PC-3 (cell line): ENCODE measurements around the gene AGAP1. TPM values are rescaled to one million over a fixed set of nuclear protein-coding genes. Genes with fewer than 3 reads are reported as not detected.

Experiments
- ATAC-seq: fragments of 200-7000 bp; cut with Tn5 transposase; 2 replicates; pipeline ENCODE4 v1.9.1; 2020; ENCODE audit warnings: mild to moderate bottlenecking, moderate library complexity
- BruUV-seq: library from RNA; stranded (reverse); fragments of 400-500 nt; replicated peaks from 2 replicates; lab custom pipeline; 2021; lab: Mats Ljungman, UMichigan
- CTCF ChIA-PET: fragments of 300-600 bp; sonication (Branson Sonifier 250); formaldehyde crosslinking; loops from one replicate; lab custom pipeline; 2022; ENCODE audit warnings: antibody characterized with exemption; lab: Charles Lee
- POLR2A ChIA-PET: fragments of 300-600 bp; sonication (Branson Sonifier 250); formaldehyde crosslinking; loops from one replicate; lab custom pipeline; 2022; ENCODE audit warnings: antibody characterized with exemption; ENCODE audit not compliant: unreplicated experiment; lab: Charles Lee
- DNase-seq: peaks from one replicate; pipeline ENCODE4 v3.0.0-alpha.2; 2015
- H2AFZ ChIP-seq: fragments of 300-600 bp; sonication (generic); 2 replicates; pipeline ENCODE4 v1.6.0; 2016; ENCODE audit warnings: antibody characterized with exemption, low read length
- H3F3A ChIP-seq: fragments of 300-600 bp; sonication (generic); one replicate; pipeline ENCODE4 v1.6.0; 2017; ENCODE audit warnings: antibody characterized with exemption, low read length, control low read depth, mild to moderate bottlenecking; ENCODE audit not compliant: unreplicated experiment
- H3K27ac ChIP-seq: fragments of 300-600 bp; sonication (generic); 2 replicates; pipeline ENCODE4 v1.5.1; 2016; ENCODE audit warnings: mild to moderate bottlenecking, low read length
- H3K27me3 ChIP-seq: fragments of 300-600 bp; sonication (generic); 2 replicates; pipeline ENCODE4 v1.6.1; 2016; ENCODE audit warnings: low read length, mixed read lengths
- H3K36me3 ChIP-seq: fragments of 300-600 bp; sonication (generic); 2 replicates; pipeline ENCODE4 v1.6.1; 2016; ENCODE audit warnings: low read depth, mixed run types, low read length, mixed read lengths
- H3K4me1 ChIP-seq: fragments of 300-600 bp; sonication (generic); 2 replicates; pipeline ENCODE4 v1.5.1; 2016; ENCODE audit warnings: low read length; ENCODE audit not compliant: insufficient read depth
- H3K4me2 ChIP-seq: fragments of 300-600 bp; sonication (generic); 2 replicates; pipeline ENCODE4 v1.6.0; 2016; ENCODE audit warnings: low read length
- H3K4me3 ChIP-seq: fragments of 300-600 bp; sonication (generic); 2 replicates; pipeline ENCODE4 v1.5.1; 2016; ENCODE audit warnings: mild to moderate bottlenecking, low read length, mixed read lengths
- H3K79me2 ChIP-seq: fragments of 300-600 bp; sonication (generic); 2 replicates; pipeline ENCODE4 v1.6.1; 2017; ENCODE audit warnings: low read length, mixed read lengths
- H3K9ac ChIP-seq: fragments of 300-600 bp; sonication (generic); 2 replicates; pipeline ENCODE4 v1.6.0; 2016; ENCODE audit warnings: mild to moderate bottlenecking, low read length
- H3K9me2 ChIP-seq: fragments of 300-600 bp; sonication (generic); replicated peaks from 2 replicates; pipeline ENCODE4 v1.6.1; 2016; ENCODE audit warnings: mixed run types, low read length, mixed read lengths
- H3K9me3 ChIP-seq: fragments of 300-600 bp; sonication (generic); 2 replicates; pipeline ENCODE4 v1.6.1; 2016; ENCODE audit warnings: low read length, mixed read lengths
- H4K20me1 ChIP-seq: fragments of 300-600 bp; sonication (generic); 2 replicates; pipeline ENCODE4 v1.6.1; 2016; ENCODE audit warnings: low read length, mixed read lengths
- EZH2 ChIP-seq: fragments of 300-600 bp; sonication (generic); IDR thresholded peaks from one replicate; pipeline ENCODE4 v1.6.1; 2017; ENCODE audit warnings: antibody characterized with exemption, mild to moderate bottlenecking, low read length; ENCODE audit not compliant: unreplicated experiment
- EZH2phosphoT487 ChIP-seq: fragments of 300-600 bp; sonication (generic); IDR thresholded peaks from 2 replicates; pipeline ENCODE4 v1.6.1; 2018; ENCODE audit warnings: mild to moderate bottlenecking, antibody characterized with exemption, low read length, borderline replicate concordance
- intact Hi-C: fragments of 100-400 bp; cut with micrococcal nuclease; formaldehyde crosslinking; loops from 2 replicates; pipeline ENCODE4 v1.9.0; 2023
- total RNA-seq: library from RNA; depleted of rRNA; stranded (reverse); fragments of >200 nt; gene quantifications from 2 replicates; pipeline ENCODE4 v1.2.3, GENCODE V29; 2014
- TF ChIP-seq, protein P1 (sequence below): fragments of 300-600 bp; sonication (generic); conservative IDR thresholded peaks from 2 replicates; pipeline ENCODE4 v1.5.1; 2017; ENCODE audit warnings: antibody characterized with exemption, low read depth, mild to moderate bottlenecking, low read length

Gene AGAP1
- total RNA-seq, 1 experiment from 2014 or later: 31.0 TPM

DNA sequence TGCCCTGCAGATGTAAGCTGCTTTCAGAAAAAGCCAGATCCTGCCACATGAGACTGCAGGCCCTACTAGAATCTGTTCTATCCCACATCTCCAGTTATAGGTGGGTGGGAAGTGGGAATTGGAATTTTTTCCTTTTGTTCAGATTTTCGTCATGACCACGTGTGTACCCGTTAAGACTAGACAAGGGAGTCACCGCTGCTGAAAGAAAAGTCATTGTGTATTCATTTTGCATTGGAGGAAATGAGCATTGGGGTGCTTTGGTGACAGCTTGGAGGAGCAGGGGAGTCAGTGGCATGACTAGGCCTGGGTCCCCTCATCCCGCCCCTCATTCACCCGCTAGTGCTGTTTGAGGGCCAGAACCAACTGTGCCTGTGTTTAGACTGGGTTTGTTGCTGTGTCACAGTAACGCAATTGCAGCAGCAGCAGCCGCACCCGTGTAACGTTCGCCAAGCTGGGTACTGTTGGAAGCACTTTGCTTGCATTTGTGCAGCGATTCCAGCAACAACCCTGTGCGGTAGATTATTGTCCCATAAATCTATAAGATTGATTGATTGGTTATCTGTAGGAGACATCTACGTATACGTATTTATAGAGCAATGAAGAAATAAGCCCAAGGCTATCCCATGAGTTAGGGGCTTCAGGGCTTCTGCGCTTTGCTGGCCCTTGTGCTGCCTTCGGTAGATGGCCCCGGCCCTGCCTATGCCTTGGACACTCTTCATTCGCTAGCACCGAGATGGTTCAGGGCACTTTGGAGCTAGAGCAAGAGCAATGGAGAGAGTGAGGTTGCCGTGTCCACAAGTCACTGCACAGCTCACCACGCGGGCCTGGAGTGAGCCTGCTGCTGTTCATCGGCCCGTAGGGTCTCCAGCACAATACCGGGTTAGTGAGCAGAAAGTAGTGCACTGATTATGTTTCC is 194.9 kb downstream of the AGAP1 start:
- Histone ChIP-seq H3K9ac (no peak overlapping the region), H3F3A (no peaks in the 10 kb centered on the region), H3K9me3 (no peaks in the 10 kb centered on the region), H3K27ac (no peak overlapping the region), H3K9me2 (no peaks in the 10 kb centered on the region), H2AFZ (no peak overlapping the region), H3K4me1 (no peaks in the 10 kb centered on the region), H3K4me3 (no peak overlapping the region), H3K27me3 (no peaks in the 10 kb centered on the region), H4K20me1 (peaks cover 16% of the 10 kb centered on the region; the same call in 1 of the 2 replicates), H3K79me2 (peaks cover 95% of the 10 kb centered on the region), H3K36me3 (no peaks in the 10 kb centered on the region), H3K4me2 (no peak overlapping the region)
- no peak for ATAC-seq
- DNase-seq: no peak
- intact Hi-C loops: no loop called here
- CTCF ChIA-PET: interaction anchor here (0.6 kb wide), 1 partner anchor 42 kb away, joined by 4 read pairs; no protein-coding TSS in a partner anchor
- TF ChIP-seq EZH2phosphoT487 (no peak), EZH2 (no peak)
- TF ChIP-seq, protein P1, sequence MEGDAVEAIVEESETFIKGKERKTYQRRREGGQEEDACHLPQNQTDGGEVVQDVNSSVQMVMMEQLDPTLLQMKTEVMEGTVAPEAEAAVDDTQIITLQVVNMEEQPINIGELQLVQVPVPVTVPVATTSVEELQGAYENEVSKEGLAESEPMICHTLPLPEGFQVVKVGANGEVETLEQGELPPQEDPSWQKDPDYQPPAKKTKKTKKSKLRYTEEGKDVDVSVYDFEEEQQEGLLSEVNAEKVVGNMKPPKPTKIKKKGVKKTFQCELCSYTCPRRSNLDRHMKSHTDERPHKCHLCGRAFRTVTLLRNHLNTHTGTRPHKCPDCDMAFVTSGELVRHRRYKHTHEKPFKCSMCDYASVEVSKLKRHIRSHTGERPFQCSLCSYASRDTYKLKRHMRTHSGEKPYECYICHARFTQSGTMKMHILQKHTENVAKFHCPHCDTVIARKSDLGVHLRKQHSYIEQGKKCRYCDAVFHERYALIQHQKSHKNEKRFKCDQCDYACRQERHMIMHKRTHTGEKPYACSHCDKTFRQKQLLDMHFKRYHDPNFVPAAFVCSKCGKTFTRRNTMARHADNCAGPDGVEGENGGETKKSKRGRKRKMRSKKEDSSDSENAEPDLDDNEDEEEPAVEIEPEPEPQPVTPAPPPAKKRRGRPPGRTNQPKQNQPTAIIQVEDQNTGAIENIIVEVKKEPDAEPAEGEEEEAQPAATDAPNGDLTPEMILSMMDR: no peak
- no TSS peak for BruUV-seq
- POLR2A ChIA-PET: no interaction called here

DNA sequence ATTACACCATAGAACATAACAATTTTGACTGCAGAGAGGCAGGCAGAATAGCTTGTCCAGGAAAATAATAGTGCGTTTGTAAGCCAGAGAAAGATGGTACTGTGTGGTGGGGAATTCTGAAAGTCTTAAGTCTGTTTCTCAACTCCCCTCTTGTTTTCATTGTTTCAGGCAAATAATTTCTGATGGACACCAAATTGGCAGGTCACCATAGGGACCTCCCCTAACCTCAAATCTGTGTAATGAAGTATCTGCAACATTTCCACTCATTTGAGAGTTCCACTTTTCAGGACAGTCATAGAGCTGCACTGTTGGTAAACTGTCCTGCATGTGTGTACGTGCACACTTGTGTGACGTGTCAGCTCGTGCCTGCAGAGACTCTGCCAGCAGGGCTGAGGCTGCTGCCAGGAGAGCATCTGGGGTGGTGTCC is 195.6 kb downstream of the AGAP1 start:
- intact Hi-C loops: no loop called here
- Histone ChIP-seq H3K4me3 (no peak overlapping the region), H3K27ac (no peak overlapping the region), H3K27me3 (no peaks in the 10 kb centered on the region), H3F3A (no peaks in the 10 kb centered on the region), H3K79me2 (peaks cover 95% of the 10 kb centered on the region), H3K4me1 (no peaks in the 10 kb centered on the region), H2AFZ (no peak overlapping the region), H3K9me3 (no peaks in the 10 kb centered on the region), H3K9ac (no peak overlapping the region), H3K9me2 (no peaks in the 10 kb centered on the region), H4K20me1 (peaks cover 14% of the 10 kb centered on the region; the same call in 1 of the 2 replicates), H3K4me2 (no peak overlapping the region), H3K36me3 (no peaks in the 10 kb centered on the region)
- CTCF ChIA-PET: interaction anchor here (0.6 kb wide), 1 partner anchor 42 kb away, joined by 4 read pairs; no protein-coding TSS in a partner anchor
- TF ChIP-seq, protein P1: no peak
- POLR2A ChIA-PET: no interaction called here
- DNase-seq (no peak), ATAC-seq (no peak)
- no TSS peak for BruUV-seq
